Erythroblast (primary cell): ENCODE results near the gene RNF123.
"Not testable (repeated sequence)": the region's sequence is repeated elsewhere in the genome, so short reads cannot be mapped to it uniquely, and the experiment has no call there.

Experiments used
- DNase-seq, 2 experiments: peaks; one replicate each; lab custom pipeline; 2025; lab: John Stamatoyannopoulos, UW
- GATA1 ChIP-seq: IDR thresholded peaks from 2 replicates; pipeline ENCODE4 v1.6.1; 2011; ENCODE audit warnings: low read depth, mild to moderate bottlenecking, control low read depth, low read length, moderate library complexity
- POLR2A ChIP-seq: IDR thresholded peaks from 2 replicates; pipeline ENCODE4 v1.6.1; 2011; ENCODE audit warnings: mild to moderate bottlenecking, low read length

RNF123 gene

DNA sequence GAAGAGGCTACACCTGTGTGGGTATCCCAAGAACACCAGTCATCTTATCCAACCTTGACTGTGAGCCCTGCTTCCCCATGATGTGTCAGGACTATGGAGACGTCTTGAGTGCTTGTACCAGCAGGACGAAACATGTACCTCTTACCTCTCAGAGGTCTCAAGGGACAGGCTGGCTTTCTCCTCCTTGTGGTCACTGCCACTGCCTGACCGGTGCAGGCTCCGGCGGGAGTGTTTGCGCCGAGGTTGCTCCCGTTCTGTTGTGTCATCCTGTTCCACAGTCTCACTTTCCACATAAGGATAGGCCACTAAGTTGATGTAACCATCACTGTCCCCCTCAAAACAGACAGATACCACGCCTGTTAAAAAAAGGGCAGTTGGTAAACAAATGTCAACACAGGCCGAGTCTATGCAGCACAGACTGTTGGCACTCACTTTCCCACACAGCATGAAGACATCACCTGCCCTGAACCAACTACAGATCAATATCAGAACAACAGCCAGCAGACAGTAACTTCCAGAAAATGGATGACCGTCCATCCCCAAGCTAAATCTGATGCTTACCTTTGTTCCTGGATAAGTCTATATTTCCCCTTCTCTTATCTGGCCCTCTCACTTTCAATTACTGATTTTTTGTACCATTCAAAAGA is 48.8 kb downstream of the RNF123 start:
- DNase-seq = no peak

DNA sequence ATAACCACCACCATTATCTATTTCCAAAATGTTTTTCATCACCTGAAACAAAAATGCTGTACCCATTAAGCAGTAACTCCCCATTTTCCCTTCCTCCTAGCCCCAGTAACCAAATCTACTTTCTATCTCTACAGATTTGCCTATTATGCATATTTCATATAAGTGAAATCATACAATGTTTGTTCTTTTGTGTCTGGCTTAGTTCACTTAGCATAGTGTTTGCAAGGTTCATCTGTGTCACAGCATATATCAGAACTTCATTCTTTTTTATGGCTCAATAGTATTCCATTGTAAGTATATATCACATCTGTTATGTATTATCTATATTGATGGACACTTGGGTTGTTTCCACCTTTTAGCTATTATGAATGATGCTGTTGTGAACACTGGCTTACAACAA is 51.1 kb downstream of the RNF123 start:
- TF ChIP-seq POLR2A (no peak), GATA1 (no peak)
- no peak for DNase-seq

More for the DNA sequence above, 48.8 kb downstream of the RNF123 start:
- TF ChIP-seq GATA1 (no peak), POLR2A (no peak)

DNA sequence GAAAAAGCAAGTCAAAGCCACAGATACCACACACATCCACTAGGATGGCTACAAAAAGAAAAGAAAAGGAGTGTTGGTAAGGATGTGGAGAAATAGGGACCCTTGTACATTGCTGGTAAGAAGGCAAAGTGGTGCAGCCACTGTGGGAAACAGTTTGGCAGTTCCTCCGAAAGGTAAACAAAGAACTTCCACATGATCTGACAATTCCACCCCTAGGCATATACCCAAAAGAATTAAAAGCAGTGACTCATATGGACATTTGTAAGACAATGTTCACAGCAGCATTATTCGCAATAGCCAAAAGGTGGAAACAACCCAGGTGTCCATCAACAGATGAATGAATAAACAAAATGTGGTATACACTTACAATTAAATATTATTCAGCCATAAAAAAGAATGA is 56.6 kb downstream of the RNF123 start:
- TF ChIP-seq GATA1 = no peak
- no peak for TF ChIP-seq POLR2A
- DNase-seq = no peak

DNA sequence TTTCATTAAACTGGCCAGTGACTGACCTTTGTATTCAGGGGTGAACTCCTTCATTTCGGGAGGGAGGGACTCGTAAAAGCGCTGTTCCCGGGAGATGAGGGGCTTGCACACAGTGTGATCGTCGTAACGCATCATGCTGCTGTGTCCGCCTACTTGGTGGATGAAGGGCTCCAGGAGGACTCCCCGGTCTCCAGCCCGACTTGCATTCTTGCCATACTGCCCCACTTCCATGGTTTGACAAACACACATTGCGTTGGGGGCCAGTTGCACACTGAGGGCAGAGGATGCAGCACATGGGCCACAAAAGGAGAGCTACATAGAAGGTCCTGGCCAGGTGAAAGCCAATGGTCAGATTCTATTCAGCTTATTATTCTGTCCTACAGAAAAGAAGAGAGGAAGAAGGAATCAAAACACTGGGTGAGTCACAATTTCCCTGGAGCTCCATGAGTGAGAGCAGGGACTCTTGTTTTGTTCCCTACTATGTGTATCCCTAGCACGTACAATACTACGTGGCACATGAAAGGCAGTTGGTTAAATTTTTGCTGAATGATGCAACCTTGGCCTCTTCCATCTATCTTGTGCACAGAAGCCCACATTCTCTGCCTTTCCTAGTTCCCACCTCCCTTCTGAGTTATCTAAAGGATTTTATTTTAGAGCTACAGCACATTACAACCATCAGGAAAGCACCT is 58.6 kb downstream of the RNF123 start:
- no peak for DNase-seq
- TF ChIP-seq POLR2A (no peak), GATA1 (no peak)

DNA sequence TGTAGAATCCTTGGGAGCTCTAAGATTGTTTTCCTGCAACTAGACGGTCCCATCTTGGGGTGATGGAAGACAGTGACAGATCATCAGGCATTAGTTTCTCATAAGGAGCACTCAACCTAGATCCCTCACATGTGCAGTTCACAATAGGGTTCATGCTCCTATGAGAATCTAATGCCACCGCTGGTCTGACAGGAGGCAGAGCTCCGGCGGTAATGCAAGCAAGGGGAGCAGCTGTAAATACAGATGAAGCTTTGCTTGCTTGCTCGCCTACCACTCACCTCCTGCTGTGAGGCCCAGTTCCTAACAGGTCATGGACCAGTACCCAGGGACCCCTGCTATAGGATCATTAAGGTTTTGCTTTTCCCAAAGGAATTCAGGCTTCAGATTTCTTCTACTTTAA is 59.5 kb downstream of the RNF123 start:
- DNase-seq = not testable (repeated sequence)

DNA sequence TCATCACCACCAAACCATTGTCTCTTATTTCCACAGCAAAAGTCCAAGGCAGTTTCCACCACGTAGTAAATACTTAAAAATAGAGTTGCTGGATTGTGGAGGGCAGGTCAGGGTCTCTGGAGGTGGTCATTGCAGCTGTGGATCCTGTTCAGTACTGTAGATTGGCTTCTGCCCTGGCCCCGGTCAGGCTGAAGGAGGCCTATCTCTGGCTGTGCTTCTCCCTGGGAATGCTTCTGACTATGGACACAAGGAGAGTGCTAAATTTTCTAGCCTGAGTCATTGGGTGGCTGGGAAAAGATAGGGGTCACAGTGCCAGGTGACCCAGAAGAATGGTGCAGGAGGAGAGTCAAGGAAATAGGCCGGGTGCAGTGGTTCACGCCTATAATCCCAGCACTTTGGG is 60.7 kb downstream of the RNF123 start:
- DNase-seq = no peak
- TF ChIP-seq GATA1 = no peak
- TF ChIP-seq POLR2A = no peak

DNA sequence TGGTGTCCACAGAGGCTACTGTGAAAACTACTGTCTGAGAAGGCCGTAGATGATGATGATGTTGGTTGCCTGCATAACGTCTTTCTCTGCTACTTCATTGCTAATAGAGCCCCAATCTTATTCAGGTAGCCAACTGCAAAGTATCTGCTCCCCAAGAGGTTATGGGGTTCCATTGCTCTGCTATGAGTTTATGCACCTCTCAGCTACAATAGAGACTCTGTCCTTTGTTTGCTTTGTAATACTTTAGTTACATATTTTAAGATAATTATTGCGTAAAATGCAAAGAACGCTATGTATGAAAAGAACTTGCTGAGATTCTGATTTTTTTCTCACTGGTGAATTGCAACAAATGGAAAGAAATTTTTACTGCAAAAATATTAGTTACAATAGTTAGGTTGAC is 62.1 kb downstream of the RNF123 start:
- DNase-seq = no peak
- no peak for TF ChIP-seq POLR2A
- no peak for TF ChIP-seq GATA1

DNA sequence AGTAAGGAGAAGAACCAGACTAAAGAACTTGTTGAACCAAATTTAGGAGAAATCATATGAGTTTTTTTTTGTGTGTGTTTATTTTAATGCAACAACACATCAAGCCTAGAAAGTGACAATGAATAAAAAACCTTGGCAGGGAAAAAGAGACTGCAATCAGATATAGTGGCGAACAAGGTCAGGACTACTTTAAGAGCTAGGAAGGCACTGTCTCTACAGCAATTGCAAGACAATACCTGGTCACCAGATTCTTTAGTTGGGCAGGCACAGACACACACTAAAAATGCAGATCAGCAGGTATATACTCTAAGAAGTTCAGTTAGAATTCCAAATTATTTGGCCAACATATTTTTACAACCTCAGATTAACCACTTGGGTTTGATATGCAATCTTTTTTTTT is 65.2 kb downstream of the RNF123 start:
- no peak for TF ChIP-seq GATA1
- no peak for TF ChIP-seq POLR2A
- DNase-seq = no peak

DNA sequence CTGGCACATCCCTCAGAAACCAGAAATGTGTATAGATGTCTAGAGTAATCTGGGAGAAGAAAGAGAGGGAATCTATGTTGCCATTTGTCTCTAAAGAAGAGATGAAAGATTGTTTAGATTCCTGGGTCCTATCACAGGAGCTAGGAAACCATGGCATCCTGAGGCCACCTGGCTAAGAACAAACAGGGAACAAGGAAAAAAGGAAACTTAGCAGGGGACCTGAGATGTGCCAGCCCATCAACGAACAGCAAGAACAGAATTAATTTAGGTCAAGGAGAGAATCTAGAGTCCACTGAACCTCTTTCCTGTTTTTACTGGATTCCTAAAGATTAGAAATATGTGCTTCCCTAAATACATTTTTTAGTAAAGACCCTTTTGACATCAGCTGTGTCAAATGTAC is 66.7 kb downstream of the RNF123 start:
- TF ChIP-seq POLR2A (no peak), GATA1 (no peak)

DNA sequence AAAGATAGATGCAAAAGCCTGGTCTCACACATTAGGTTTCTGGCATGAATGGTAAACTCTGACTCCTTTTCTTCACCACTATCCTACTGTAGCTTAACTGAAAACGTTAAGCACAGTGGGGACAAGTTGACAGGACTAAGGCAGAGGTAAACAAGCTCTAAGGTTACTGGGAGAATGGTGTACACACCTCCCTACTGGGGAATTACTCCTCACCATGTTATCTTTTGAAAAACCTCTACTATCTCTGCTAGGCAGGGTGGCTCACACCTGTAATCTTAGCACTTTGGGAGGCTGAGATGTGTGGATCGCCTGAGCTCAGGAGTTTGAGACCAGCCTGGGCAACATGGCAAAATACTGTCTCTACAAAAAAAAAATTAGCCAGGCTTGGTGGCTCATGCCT is 67.8 kb downstream of the RNF123 start:
- TF ChIP-seq GATA1 (no peak), POLR2A (no peak)

More for the DNA sequence above, 66.7 kb downstream of the RNF123 start:
- DNase-seq = no peak

DNA sequence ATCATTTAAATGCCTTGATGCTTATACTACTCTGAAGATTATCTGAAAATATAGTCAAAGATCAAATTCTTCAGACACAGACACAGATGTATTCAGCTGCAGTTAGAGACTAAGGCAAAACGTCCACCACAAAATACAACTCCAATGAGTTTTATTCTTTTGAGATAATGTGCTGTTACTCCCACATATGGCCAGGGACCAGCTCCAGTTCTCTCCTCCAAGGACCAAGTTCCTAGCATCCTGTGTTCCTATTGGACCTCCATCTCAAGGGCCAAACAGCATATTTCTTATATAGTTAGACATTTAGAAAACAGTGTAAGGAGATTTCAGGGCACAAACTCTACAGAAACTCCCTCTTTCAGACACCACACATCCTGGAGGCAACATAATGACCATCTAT is 69.9 kb downstream of the RNF123 start:
- TF ChIP-seq GATA1 (no peak), POLR2A (no peak)

More for the DNA sequence above, 67.8 kb downstream of the RNF123 start:
- DNase-seq = no peak

DNA sequence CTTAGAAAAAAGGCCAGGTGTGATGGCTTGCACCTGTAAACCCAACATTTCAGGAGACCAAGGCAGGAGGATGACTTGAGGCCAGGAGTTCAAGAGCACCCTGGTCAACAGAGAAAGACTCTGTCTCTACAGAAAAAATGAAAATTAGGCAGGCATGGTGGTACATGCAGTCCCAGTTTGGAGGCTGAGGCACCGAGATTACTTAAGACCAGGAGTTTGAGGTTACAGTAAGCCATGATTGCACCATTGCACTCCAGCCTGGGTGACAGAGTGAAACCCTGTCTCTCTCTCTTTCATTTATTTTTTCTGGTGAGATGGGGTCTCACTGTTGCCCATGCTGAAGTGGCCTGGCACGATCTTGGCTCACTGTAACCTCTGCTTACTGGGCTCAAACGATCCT is 72.3 kb downstream of the RNF123 start:
- TF ChIP-seq POLR2A (no peak), GATA1 (no peak)
- DNase-seq = no peak

More for the DNA sequence above, 69.9 kb downstream of the RNF123 start:
- no peak for DNase-seq

DNA sequence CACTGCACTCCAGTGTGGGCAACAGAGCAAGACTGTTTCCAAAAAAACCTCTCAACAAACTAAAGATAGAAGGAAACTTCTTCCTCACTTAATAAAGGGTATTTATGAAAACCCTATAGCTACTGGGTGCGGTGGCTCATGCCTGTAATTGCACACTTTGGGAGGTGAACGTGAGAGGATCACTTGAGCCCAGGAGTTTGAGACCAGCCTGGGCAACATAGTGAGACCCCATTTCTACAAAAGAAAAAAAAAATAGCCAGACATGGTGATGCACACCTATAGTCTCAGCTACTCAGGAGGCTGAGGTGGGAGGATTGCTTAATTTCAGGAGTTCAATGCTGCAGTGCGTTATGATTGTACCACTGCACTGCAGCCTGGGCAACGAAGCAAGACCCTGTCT is 74.6 kb downstream of the RNF123 start:
- TF ChIP-seq POLR2A (no peak), GATA1 (no peak)

DNA sequence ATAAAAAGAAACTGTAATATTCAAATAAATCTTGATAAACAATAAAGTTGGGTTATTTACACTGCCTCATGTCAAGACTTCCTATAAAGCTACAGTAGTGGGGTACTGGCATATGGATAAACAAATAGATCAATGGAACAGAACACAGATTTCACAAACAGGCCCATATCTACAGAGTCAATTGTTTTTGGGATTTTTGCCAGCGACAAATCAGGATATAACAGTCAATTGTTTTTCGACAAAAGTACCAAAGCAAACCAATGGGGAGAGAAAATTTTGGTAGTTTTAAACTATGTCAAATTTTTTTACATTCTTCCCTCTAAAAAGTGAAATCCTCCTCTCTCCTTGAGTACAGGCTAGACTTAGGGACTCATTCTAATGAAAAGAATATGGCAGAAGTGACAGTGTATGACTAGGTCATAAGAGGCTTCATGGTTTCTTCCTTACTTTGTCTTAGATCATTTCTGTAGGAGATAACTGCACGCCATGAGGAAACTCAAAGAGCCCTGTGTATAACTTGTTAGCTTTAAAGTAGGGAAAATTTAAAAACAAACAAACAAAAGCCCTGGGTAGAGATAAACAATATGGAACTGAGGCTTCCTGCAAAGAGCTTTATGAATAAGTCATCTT is 80.0 kb downstream of the RNF123 start:
- no peak for TF ChIP-seq POLR2A
- no peak for TF ChIP-seq GATA1
- DNase-seq = no peak

More for the DNA sequence above, 74.6 kb downstream of the RNF123 start:
- no peak for DNase-seq

DNA sequence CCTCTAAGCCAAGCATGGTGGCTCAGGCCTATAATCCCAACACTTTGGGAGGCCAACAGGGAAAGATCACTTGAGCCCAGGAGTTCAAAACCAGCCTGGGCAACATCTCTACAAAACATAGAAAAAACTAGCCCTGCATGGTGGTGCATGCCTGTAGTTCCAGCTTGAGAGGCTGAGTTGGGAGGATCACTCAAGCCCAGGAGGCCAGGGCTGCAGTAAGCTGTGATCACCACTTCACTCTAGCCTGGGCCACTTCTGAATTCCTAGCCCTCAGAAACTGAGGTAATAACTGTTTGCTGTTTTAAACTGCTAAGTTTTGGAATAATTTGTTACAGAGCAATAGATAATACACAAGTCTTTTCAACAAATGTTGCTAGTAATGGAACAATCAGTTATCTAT is 80.6 kb downstream of the RNF123 start:
- DNase-seq = no peak
- TF ChIP-seq POLR2A (no peak), GATA1 (no peak)
